GM12891 (cell line): Measurements from ENCODE around the gene TPGS2.

Experiments used
- DNase-seq: peaks from one replicate; pipeline ENCODE4 v3.0.0; 2011; ENCODE audit warnings: low spot score; ENCODE audit not compliant: insufficient read length
- FAIRE-seq: peaks from 2 replicates; lab custom pipeline; 2011; peaks lifted over from hg19 to GRCh38; lab: Jason Lieb, UNC
- PAX5 ChIP-seq: IDR thresholded peaks from 2 replicates; pipeline ENCODE4 v1.6.1; 2011; ENCODE audit warnings: low read length, moderate library complexity, mild to moderate bottlenecking; ENCODE audit not compliant: insufficient read depth, severe bottlenecking
- POLR2A ChIP-seq: IDR thresholded peaks from 2 replicates; pipeline ENCODE4 v1.6.1; 2011; ENCODE audit warnings: low read depth, low read length, control low read depth
- POLR2AphosphoS5 ChIP-seq: IDR thresholded peaks from 2 replicates; pipeline ENCODE4 v1.6.1; 2011; ENCODE audit warnings: low read depth, low read length, control low read depth
- POU2F2 ChIP-seq: IDR thresholded peaks from 2 replicates; pipeline ENCODE4 v1.6.1; 2011; ENCODE audit warnings: low read depth, mild to moderate bottlenecking, control low read depth, low read length, moderate library complexity
- SPI1 ChIP-seq: IDR thresholded peaks from 2 replicates; pipeline ENCODE4 v1.6.1; 2011; ENCODE audit warnings: low read depth, low read length, control low read depth
- TAF1 ChIP-seq: IDR thresholded peaks from 2 replicates; pipeline ENCODE4 v1.6.1; 2011; ENCODE audit warnings: low read depth, low read length, control low read depth

Gene TPGS2

GRCh38 chr18:36813101-36813775 is 15.6 kb downstream of the TPGS2 start:
- DNase-seq: no peak
- FAIRE-seq: no peak
- TF ChIP-seq PAX5: no peak
- no peak for TF ChIP-seq SPI1
- TF ChIP-seq POLR2A: no peak
- TF ChIP-seq TAF1: no peak
- TF ChIP-seq POU2F2: no peak
- no peak for TF ChIP-seq POLR2AphosphoS5

- no peak for DNase-seq
- TF ChIP-seq POU2F2 (no peak), TAF1 (no peak), POLR2A (no peak), SPI1 (no peak), PAX5 (no peak), POLR2AphosphoS5 (no peak)
- FAIRE-seq: no peak
Measured at GRCh38 chr18:36812678-36813077, 16.1 kb downstream of the TPGS2 start.

- DNase-seq: no peak
- TF ChIP-seq PAX5: no peak
- no peak for TF ChIP-seq POLR2A
- no peak for TF ChIP-seq TAF1
- no peak for TF ChIP-seq SPI1
- no peak for TF ChIP-seq POLR2AphosphoS5
- no peak for TF ChIP-seq POU2F2
- FAIRE-seq: no peak
Measured at GRCh38 chr18:36811955-36812354, 16.8 kb downstream of the TPGS2 start.

- FAIRE-seq (no peak), DNase-seq (no peak)
- no peak for TF ChIP-seq POU2F2
- TF ChIP-seq POLR2A: no peak
- TF ChIP-seq TAF1: no peak
- no peak for TF ChIP-seq PAX5
- TF ChIP-seq SPI1: no peak
- TF ChIP-seq POLR2AphosphoS5: no peak
Measured at GRCh38 chr18:36811430-36811829, 17.4 kb downstream of the TPGS2 start.

GRCh38 chr18:36809590-36810381 is 19.0 kb downstream of the TPGS2 start:
- no peak for TF ChIP-seq POLR2AphosphoS5
- FAIRE-seq: peak; percentile 84
- peak; percentile 42 for DNase-seq

- TF ChIP-seq POLR2A: no peak
- no peak for TF ChIP-seq SPI1
- no peak for TF ChIP-seq TAF1
- TF ChIP-seq PAX5: no peak
- no peak for TF ChIP-seq POU2F2
- no peak for TF ChIP-seq POLR2AphosphoS5
- FAIRE-seq (no peak), DNase-seq (no peak)
Measured at GRCh38 chr18:36808681-36809080, 20.1 kb downstream of the TPGS2 start.

GRCh38 chr18:36805105-36805504 is 23.7 kb downstream of the TPGS2 start:
- TF ChIP-seq TAF1: no peak
- no peak for TF ChIP-seq POLR2A
- no peak for TF ChIP-seq SPI1
- TF ChIP-seq POU2F2: no peak
- FAIRE-seq (no peak), DNase-seq (no peak)

GRCh38 chr18:36798738-36799473 is 29.9 kb downstream of the TPGS2 start:
- FAIRE-seq: no peak
- TF ChIP-seq POLR2AphosphoS5 (no peak), TAF1 (no peak), POU2F2 (no peak), POLR2A (no peak), PAX5 (no peak), SPI1 (no peak)

GRCh38 chr18:36792634-36793283 is 36.0 kb downstream of the TPGS2 start:
- no peak for TF ChIP-seq POU2F2
- no peak for TF ChIP-seq POLR2AphosphoS5
- no peak for TF ChIP-seq SPI1
- TF ChIP-seq PAX5: no peak
- no peak for FAIRE-seq
- no peak for DNase-seq

More at GRCh38 chr18:36798738-36799473, 29.9 kb downstream of the TPGS2 start:
- DNase-seq: no peak
